Natural killer cell (primary cell): ENCODE measurements around the gene PCDHGA1. TPM values are rescaled to one million over a fixed set of nuclear protein-coding genes. Genes with fewer than 3 reads are reported as not detected.
A peak's percentile ranks its signal among the peaks of the same experiment; 100 is the strongest.

ENCODE experiments used
- ATAC-seq, 3 donors: fragments of 150-1000 bp in 2 of 3; fragments of 200-7000 bp in 1 of 3; cut with Tn5 transposase; 1 replicate in 1 of 3; 2 replicates in 2 of 3; pipeline ENCODE4 v1.10.0; 2021; ENCODE audit warnings: mild to moderate bottlenecking in 2 of 3, moderate library complexity in 2 of 3
- DNase-seq, 2 donors: peaks; one replicate each; pipeline versions ENCODE4 v3.0.0 to v3.0.0-alpha.2; 2013 to 2021; ENCODE audit warnings: mixed read lengths in 1 of 2
- H3K27ac ChIP-seq: one replicate; pipeline ENCODE4 v1.5.1; 2013; ENCODE audit warnings: mild to moderate bottlenecking, low read length
- H3K27me3 ChIP-seq: one replicate; pipeline ENCODE4 v1.6.1; 2013; ENCODE audit warnings: low read length; ENCODE audit not compliant: control insufficient read depth, insufficient read depth
- H3K36me3 ChIP-seq: one replicate; pipeline ENCODE4 v1.6.1; 2013; ENCODE audit warnings: low read length; ENCODE audit not compliant: control insufficient read depth, insufficient read depth
- H3K4me1 ChIP-seq: one replicate; pipeline ENCODE4 v1.6.1; 2013; ENCODE audit warnings: low read length; ENCODE audit not compliant: control insufficient read depth, insufficient read depth
- H3K4me3 ChIP-seq: one replicate; pipeline ENCODE4 v1.5.1; 2013; ENCODE audit warnings: low read length
- H3K9me3 ChIP-seq: one replicate; pipeline ENCODE4 v1.6.1; 2013; ENCODE audit warnings: low read length; ENCODE audit not compliant: control insufficient read depth, insufficient read depth
- H3K27ac Mint-ChIP-seq, 2 donors: one replicate each; pipeline ENCODE4 v1.8.0; 2022; ENCODE audit warnings: mild to moderate bottlenecking in 2 of 2, mixed read lengths in 2 of 2, moderate library complexity in 1 of 2
- H3K27me3 Mint-ChIP-seq, 2 donors: one replicate each; pipeline ENCODE4 v1.8.0; 2022; ENCODE audit warnings: low read depth in 2 of 2, mixed read lengths in 2 of 2
- H3K36me3 Mint-ChIP-seq: one replicate; pipeline ENCODE4 v1.8.0; 2022; ENCODE audit warnings: mixed read lengths
- H3K4me1 Mint-ChIP-seq, 2 donors: one replicate each; pipeline ENCODE4 v1.8.0; 2022; ENCODE audit warnings: mixed read lengths in 2 of 2
- H3K4me3 Mint-ChIP-seq: one replicate; pipeline ENCODE4 v1.8.0; 2022; ENCODE audit warnings: mild to moderate bottlenecking, moderate library complexity, mixed read lengths
- H3K9me3 Mint-ChIP-seq, 2 donors: one replicate each; pipeline ENCODE4 v1.8.0; 2022; ENCODE audit warnings: mixed read lengths in 2 of 2
- CTCF ChIP-seq: fragments of 200-600 bp; IDR thresholded peaks from one replicate; pipeline ENCODE4 v1.8.0; 2022; ENCODE audit warnings: antibody characterized with exemption
- WGBS: methylation state at CpG from one replicate; pipeline ENCODE4 v1.1.7; 2013; ENCODE audit warnings: missing lambda C conversion rate; ENCODE audit not compliant: insufficient coverage; 5-methylcytosine and 5-hydroxymethylcytosine counted together
- intact Hi-C: fragments of 100-400 bp; cut with micrococcal nuclease; formaldehyde crosslinking; loops from one replicate; pipeline ENCODE4 v1.14.2; 2022
- total RNA-seq, 4 donors: library from RNA; stranded (reverse); fragments of 120-200 nt in 1 of 4; gene quantifications; one replicate each; pipeline versions ENCODE4 v1.2.3 to v1.2.4, GENCODE V29; 2013 to 2022

PCDHGA1 gene
- not detected for total RNA-seq
- total RNA-seq (2013) = 0.14 TPM

DNA sequence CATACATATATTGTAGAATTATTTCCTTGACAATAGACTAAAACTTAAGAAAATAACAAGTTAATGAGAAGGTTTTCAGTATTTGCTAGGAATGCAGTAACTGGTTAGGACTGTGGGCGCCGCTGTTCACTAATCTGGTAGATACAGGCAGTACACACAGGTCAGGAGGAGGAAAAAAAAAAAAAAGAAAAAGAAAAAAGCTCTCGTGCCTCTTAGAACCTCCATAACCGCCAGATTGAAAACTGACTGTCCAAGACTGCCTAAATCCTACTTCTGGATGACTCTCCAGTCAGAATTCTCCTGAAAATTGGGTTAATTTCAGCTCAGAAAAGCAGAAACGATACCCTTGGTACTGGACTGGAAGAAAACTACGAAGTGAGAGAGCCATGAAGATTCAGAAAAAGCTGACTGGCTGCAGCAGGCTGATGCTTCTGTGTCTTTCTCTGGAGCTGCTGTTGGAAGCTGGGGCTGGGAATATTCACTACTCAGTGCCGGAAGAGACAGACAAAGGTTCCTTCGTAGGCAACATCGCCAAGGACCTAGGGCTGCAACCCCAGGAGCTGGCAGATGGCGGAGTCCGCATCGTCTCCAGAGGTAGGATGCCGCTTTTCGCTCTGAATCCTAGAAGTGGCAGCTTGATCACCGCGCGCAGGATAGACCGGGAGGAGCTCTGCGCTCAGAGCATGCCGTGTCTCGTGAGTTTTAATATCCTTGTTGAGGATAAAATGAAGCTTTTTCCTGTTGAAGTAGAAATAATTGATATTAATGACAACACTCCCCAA lies at the start of gene PCDHGA1:
Gene PCDHGA1 (plus strand): TSS at position 216 of the 782 bp plus-strand sequence.
- Mint-ChIP-seq H3K27ac (no peak within 1 kb of the TSS), H3K4me1 (peaks cover 7 to 8% of the 10 kb centered on the region in 2 donors), H3K36me3 (peaks cover 18% of the 10 kb centered on the region), H3K27me3 (peaks cover 58 to 94% of the 10 kb centered on the region in 2 donors), H3K9me3 (peaks cover 0 to 2% of the 10 kb centered on the region in 2 donors), H3K4me3 (no peak within 1 kb of the TSS)
- Histone ChIP-seq H3K9me3 (peaks cover 16% of the 10 kb centered on the region), H3K27ac (no peak within 1 kb of the TSS), H3K27me3 (peaks cover 37% of the 10 kb centered on the region), H3K4me3 (no peak within 1 kb of the TSS), H3K4me1 (peaks cover 5% of the 10 kb centered on the region), H3K36me3 (no peaks in the 10 kb centered on the region)
- ATAC-seq (peak; percentile 58 to 71 (median 63)), DNase-seq (peak in 1 of 2 donors; percentile 55)
- peak; percentile 58 for TF ChIP-seq CTCF
- intact Hi-C loops = no loop called here
- WGBS = 34% methylated on average over 21 of the region's 21 CpGs

- Histone ChIP-seq H3K4me3 (no peak overlapping the region), H3K9me3 (peaks cover 64% of the 10 kb centered on the region), H3K27me3 (no peaks in the 10 kb centered on the region), H3K36me3 (no peaks in the 10 kb centered on the region), H3K27ac (no peak overlapping the region), H3K4me1 (no peaks in the 10 kb centered on the region)
- no peak for DNase-seq
- Mint-ChIP-seq H3K9me3 (peaks cover 8 to 26% of the 10 kb centered on the region in 2 donors), H3K4me3 (no peak overlapping the region), H3K36me3 (peaks cover 49% of the 10 kb centered on the region), H3K27me3 (no peaks in the 10 kb centered on the region), H3K4me1 (peaks cover 0 to 7% of the 10 kb centered on the region in 2 donors), H3K27ac (no peak overlapping the region)
- TF ChIP-seq CTCF = no peak
- ATAC-seq = no peak
- intact Hi-C loops = no loop called here
- WGBS = 96% methylated on average over 4 of the region's 4 CpGs
These were observed 31.9 kb upstream of the PCDHGA1 start for GRCh38 chr5:141298376-141298775.

- intact Hi-C loops = no loop called here
- no peaks in the 10 kb centered on the region for H3K36me3 ChIP-seq
- no peak for ATAC-seq
- WGBS = 80% methylated on average over 36 of the region's 36 CpGs
- H3K4me3 ChIP-seq = no peak within 1 kb of the TSS
- Mint-ChIP-seq H3K9me3 (peaks cover 4 to 23% of the 10 kb centered on the region in 2 donors), H3K27me3 (no peaks in the 10 kb centered on the region), H3K4me3 (no peak within 1 kb of the TSS), H3K27ac (no peak within 1 kb of the TSS), H3K36me3 (peaks cover 38% of the 10 kb centered on the region), H3K4me1 (no peaks in the 10 kb centered on the region)
- DNase-seq = no peak
- peaks cover 71% of the 10 kb centered on the region for H3K9me3 ChIP-seq
- H3K27ac ChIP-seq = no peak within 1 kb of the TSS
- TF ChIP-seq CTCF = no peak
- no peaks in the 10 kb centered on the region for H3K27me3 ChIP-seq
- no peaks in the 10 kb centered on the region for H3K4me1 ChIP-seq
These were observed 26.6 kb upstream of the PCDHGA1 start, which contains the start of gene SLC25A2 for GRCh38 chr5:141303756-141304155. TSS of gene SLC25A2 (minus strand) at chr5:141304049. CDS start at chr5:141303865, 184 bp downstream.
